Activated CD4-positive, alpha-beta T cell treated with anti-CD3 and anti-CD28 coated beads, Interleukin-2, amount 10 ng/mL, durations not matched to agents 7 days and 5 days (primary cell): Measurements from ENCODE around the gene DKK2. TPM values are rescaled to one million over a fixed set of nuclear protein-coding genes. Genes with fewer than 3 reads are reported as not detected.
"Not testable (repeated sequence)": the region's sequence is repeated elsewhere in the genome, so short reads cannot be mapped to it uniquely, and the experiment has no call there.

ENCODE experiments used
- CTCF ChIA-PET: fragments of 350-600 bp; sonication (Branson Sonifier 250); formaldehyde crosslinking; loops from one replicate; lab custom pipeline; 2021; ENCODE audit warnings: antibody characterized with exemption; lab: Charles Lee
- POLR2A ChIA-PET: fragments of 350-600 bp; sonication (Branson Sonifier 250); formaldehyde crosslinking; loops from one replicate; lab custom pipeline; 2021; ENCODE audit warnings: antibody characterized with exemption; lab: Charles Lee
- DNase-seq: peaks from one replicate; pipeline ENCODE4 v3.0.0-alpha.2; 2020
- H3K27ac Mint-ChIP-seq: one replicate; pipeline ENCODE4 v1.8.0; 2021; ENCODE audit warnings: mild to moderate bottlenecking, moderate library complexity, mixed read lengths
- H3K27me3 Mint-ChIP-seq: one replicate; pipeline ENCODE4 v1.8.0; 2021; ENCODE audit warnings: mixed read lengths
- H3K36me3 Mint-ChIP-seq: one replicate; pipeline ENCODE4 v1.8.0; 2021; ENCODE audit warnings: low read depth, mixed read lengths
- H3K4me1 Mint-ChIP-seq: one replicate; pipeline ENCODE4 v1.8.0; 2021; ENCODE audit warnings: mixed read lengths
- H3K4me3 Mint-ChIP-seq: one replicate; pipeline ENCODE4 v1.8.0; 2021; ENCODE audit warnings: mild to moderate bottlenecking, moderate library complexity, mixed read lengths
- H3K9me3 Mint-ChIP-seq: one replicate; pipeline ENCODE4 v1.8.0; 2021; ENCODE audit warnings: mixed read lengths
- total RNA-seq, 2 experiments: library from RNA; stranded (reverse); gene quantifications; one replicate each; pipeline ENCODE4 v1.2.3, GENCODE V29; 2021

The DKK2 gene
- total RNA-seq, 2 experiments from 2014 or later, result not detected

DNA sequence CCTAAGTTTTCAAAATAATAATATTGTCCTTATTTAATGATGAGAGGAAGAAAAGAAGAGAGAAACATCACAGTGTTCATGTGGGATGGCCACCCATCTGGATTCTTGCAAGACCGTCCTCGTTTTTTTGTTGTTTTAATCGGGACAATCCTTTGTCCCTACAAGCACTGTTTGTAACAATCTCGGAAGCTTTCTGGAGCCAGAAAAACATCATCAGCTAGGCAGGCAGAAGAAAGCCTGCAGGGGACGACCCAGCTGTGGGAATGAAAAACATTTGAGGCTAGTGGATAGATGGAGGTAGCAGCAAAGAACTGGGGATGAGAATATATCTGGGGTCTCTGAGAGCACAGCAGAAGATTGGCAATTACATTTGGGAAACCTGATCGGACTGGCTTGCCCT is 105.6 kb downstream of the DKK2 start:
- POLR2A ChIA-PET, result no interaction called here
- no peaks in the 10 kb centered on the region for H3K9me3 Mint-ChIP-seq
- no peak for DNase-seq

DNA sequence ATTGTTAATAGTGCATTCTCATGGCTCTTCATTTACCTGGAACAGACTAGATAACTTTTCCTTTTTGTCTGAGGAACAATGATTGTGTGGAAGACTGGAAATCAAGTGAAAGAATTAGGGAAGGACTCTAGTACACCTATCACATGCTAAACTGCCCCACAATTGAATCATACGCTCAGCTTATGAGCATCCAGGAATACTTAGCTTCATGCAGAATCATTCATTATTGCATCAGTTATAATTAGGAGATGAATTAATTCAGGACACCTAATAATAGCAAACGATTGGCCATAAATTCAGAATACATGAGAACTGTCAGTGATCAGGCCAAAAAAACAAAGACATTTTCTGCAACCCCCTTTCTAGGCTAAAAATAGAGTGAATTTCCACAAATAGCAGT is 106.9 kb downstream of the DKK2 start:
- H3K27ac Mint-ChIP-seq, result no peak overlapping the region
- no peak overlapping the region for H3K4me3 Mint-ChIP-seq
- no peaks in the 10 kb centered on the region for H3K4me1 Mint-ChIP-seq
- H3K9me3 Mint-ChIP-seq, result no peaks in the 10 kb centered on the region
- no peaks in the 10 kb centered on the region for H3K36me3 Mint-ChIP-seq
- no peak for DNase-seq
- ChIA-PET POLR2A (no interaction called here), CTCF (no interaction called here)
- no peaks in the 10 kb centered on the region for H3K27me3 Mint-ChIP-seq

More for the DNA sequence above, 105.6 kb downstream of the DKK2 start:
- no peak overlapping the region for H3K4me3 Mint-ChIP-seq
- H3K4me1 Mint-ChIP-seq, result no peaks in the 10 kb centered on the region
- no peaks in the 10 kb centered on the region for H3K27me3 Mint-ChIP-seq
- no peaks in the 10 kb centered on the region for H3K36me3 Mint-ChIP-seq
- no peak overlapping the region for H3K27ac Mint-ChIP-seq
- CTCF ChIA-PET, result no interaction called here

DNA sequence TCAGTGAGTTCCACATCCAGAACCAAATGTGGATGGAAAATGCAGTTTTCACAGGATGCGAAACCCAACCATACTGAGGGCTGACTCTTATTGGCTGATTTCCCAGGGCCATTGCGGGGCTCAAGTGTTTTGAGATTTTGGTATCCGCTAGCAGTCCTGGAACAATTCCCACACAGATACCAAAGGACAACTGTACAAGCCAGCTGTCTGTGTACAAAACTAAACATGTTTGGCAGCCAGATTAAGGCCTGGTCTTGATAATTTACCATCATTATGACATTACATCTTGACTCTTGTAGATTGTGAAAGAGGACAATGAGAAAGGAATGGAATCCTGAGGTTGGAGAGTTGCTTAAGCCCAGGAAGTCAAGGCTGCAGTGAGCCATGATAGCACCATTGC is 121.9 kb downstream of the DKK2 start:
- Mint-ChIP-seq H3K4me1 (no peaks in the 10 kb centered on the region), H3K4me3 (no peak overlapping the region), H3K9me3 (no peaks in the 10 kb centered on the region), H3K27ac (no peak overlapping the region), H3K27me3 (no peaks in the 10 kb centered on the region), H3K36me3 (no peaks in the 10 kb centered on the region)
- DNase-seq, result no peak
- ChIA-PET POLR2A (no interaction called here), CTCF (no interaction called here)

DNA sequence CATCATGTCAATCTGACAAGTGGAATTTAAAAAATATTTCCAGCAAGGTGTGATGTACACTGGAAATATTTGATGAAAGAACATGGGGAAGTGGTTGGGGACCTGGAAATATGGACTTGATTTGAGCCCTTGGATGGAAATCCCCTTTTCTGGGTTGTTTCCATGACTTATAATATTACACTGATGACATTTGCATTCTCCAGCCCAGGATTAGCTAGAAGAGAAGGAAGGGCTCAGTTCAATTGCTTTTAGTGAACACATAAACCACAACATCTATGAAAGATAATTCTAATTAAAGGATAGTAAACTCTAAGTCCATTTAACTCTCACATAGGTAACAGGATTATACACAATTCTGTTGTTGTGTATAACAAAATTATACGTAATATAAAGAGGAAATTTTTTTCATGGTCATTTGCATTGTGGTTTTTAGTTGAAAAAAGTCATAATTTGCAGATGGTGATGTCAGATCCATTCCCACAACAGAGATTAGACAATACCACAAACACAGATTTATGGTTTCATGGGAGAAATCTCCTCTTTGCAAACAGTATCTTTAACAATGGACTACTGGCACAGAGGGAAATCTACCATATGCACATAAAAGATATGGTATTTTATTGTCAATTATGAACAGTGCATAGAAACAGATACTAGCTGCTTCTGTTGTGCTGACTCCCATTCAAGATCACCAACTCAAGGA is 126.5 kb downstream of the DKK2 start:
- Mint-ChIP-seq H3K4me3 (no peak overlapping the region), H3K9me3 (peaks cover 2% of the 10 kb centered on the region), H3K27me3 (no peaks in the 10 kb centered on the region), H3K4me1 (no peaks in the 10 kb centered on the region), H3K27ac (no peak overlapping the region), H3K36me3 (no peaks in the 10 kb centered on the region)
- no peak for DNase-seq
- CTCF ChIA-PET, result no interaction called here
- POLR2A ChIA-PET, result no interaction called here

DNA sequence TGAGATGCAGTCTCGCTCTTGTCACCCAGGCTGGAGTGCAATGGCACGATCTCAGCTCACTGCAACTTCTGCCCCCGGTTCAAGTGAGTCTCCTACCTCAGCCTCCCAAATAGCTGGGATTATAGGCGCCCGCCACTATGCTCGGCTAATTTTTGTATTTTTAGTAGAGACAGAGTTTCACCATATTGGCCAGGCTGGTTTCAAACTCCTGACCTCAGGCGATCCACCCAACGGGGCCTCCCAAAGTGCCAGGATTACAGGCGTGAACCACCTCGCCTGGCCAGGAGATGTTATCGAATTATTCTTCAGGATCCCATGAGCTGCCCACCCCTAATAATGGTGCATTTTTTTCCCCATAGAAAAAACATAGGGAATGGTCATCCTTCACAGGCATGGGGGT is 128.1 kb downstream of the DKK2 start:
- H3K4me3 Mint-ChIP-seq, DNase-seq, POLR2A ChIA-PET, H3K27me3 Mint-ChIP-seq, H3K36me3 Mint-ChIP-seq, H3K4me1 Mint-ChIP-seq, H3K27ac Mint-ChIP-seq, H3K9me3 Mint-ChIP-seq: not testable (repeated sequence)
- CTCF ChIA-PET, result interaction anchor here (1.1 kb wide), 1 partner anchor 10 kb away, joined by 4 read pairs; no protein-coding TSS in a partner anchor

DNA sequence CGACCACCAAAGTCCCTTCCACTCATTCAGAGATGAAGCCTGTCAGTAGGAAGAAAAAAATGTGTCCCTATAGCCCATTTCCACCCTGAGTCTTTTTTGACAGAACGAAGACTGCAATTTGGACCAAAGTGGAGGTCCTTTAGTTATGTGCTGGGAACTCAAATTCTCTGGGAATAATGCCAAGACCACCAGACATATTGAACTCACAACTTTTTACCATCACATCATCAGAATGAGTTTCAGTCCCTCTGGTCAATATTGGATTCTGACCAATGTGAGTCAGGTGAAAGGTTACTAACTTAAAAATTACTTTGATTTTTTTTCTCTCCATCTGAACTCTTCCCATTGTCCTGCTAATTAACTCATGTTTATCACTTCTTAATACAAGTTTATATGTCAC is 128.9 kb downstream of the DKK2 start:
- CTCF ChIA-PET, result no interaction called here
- Mint-ChIP-seq H3K36me3 (no peaks in the 10 kb centered on the region), H3K4me1 (no peaks in the 10 kb centered on the region), H3K27ac (no peak overlapping the region), H3K27me3 (no peaks in the 10 kb centered on the region), H3K9me3 (peaks cover 2% of the 10 kb centered on the region), H3K4me3 (no peak overlapping the region)
- DNase-seq, result no peak
- POLR2A ChIA-PET, result no interaction called here

DNA sequence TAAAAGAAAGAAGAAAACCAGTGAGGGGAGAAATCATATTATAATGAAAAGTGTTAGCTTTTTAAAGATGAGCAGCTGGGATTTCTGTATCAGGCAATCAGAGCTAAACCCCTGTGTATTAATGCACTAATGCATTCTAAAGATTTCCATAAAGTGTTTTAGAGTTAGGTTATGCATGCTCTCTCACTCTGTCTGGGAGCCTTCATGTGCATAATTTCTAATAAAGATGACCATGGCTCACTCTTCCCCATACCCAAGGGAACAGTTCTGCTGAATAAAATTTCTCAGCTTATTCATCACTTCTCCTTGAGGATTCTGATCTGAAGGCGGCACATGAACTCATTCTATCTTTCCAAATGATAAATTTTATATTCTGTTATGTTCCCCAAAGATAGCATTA is 129.4 kb downstream of the DKK2 start:
- ChIA-PET POLR2A (no interaction called here), CTCF (no interaction called here)
- DNase-seq, result no peak
- H3K27ac Mint-ChIP-seq, result no peak overlapping the region
- H3K36me3 Mint-ChIP-seq, result no peaks in the 10 kb centered on the region
- no peaks in the 10 kb centered on the region for H3K4me1 Mint-ChIP-seq
- peaks cover 2% of the 10 kb centered on the region for H3K9me3 Mint-ChIP-seq
- no peaks in the 10 kb centered on the region for H3K27me3 Mint-ChIP-seq
- no peak overlapping the region for H3K4me3 Mint-ChIP-seq

DNA sequence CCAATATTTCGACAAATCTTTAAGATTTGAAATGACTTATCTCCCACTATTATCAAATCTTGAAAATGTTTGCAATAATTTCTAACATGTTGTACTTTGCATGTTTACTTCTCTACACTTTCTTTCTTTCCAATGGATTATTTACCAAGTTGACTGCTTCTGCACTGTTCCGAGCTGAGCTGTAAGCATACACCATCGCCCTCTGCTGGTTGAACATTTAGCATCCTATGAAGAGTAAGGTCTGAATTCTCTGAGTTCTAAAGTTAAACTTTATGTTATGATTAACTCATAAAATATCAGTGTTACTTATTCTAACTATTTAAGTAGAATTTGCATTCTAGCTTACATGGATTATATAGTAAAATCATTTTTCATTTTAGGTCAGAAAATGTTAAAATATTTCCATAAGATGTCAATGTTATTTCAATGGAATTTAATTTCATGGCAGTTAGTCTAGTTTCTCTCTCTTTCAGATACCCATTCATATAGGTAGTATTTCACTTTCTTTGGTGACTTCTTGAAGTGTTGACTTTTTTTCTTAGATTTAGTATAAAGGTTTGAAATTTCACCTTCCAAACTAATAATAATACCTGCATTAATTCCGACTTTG is 137.4 kb downstream of the DKK2 start:
- DNase-seq, result peak; percentile 41
- no peaks in the 10 kb centered on the region for H3K9me3 Mint-ChIP-seq
- POLR2A ChIA-PET, result no interaction called here

DNA sequence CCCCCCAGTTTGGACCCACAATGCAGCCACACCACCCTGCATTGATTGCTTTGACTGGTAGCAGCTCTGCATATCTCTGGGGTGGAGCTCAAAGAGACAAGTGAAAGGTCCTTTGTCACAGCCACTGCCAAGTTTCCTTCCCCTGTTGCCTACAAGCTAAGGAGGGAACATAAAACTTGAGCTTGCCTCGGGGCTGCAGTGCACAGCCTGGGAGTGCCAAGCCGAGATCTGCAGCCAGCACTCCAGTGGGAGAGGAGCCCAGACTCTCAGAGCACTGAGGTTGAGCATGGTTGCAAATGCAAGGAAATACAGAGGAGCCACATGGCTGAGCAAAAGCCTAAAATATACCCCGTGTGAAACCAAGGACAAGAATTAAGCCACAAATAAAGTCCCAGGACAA is 142.2 kb downstream of the DKK2 start:
- H3K36me3 Mint-ChIP-seq, result no peaks in the 10 kb centered on the region
- H3K9me3 Mint-ChIP-seq, result no peaks in the 10 kb centered on the region
- POLR2A ChIA-PET, result no interaction called here
- CTCF ChIA-PET, result no interaction called here
- DNase-seq, result no peak
- H3K27ac Mint-ChIP-seq, result no peak overlapping the region
- no peaks in the 10 kb centered on the region for H3K27me3 Mint-ChIP-seq
- H3K4me1 Mint-ChIP-seq, result no peaks in the 10 kb centered on the region
- no peak overlapping the region for H3K4me3 Mint-ChIP-seq

More for the DNA sequence above, 137.4 kb downstream of the DKK2 start:
- CTCF ChIA-PET, result interaction anchor here (0.6 to 0.8 kb wide), 2 partner anchors 10 to 514 kb away, joined by 3 to 4 read pairs; no protein-coding TSS in a partner anchor
- Mint-ChIP-seq H3K27ac (no peak overlapping the region), H3K27me3 (no peaks in the 10 kb centered on the region), H3K4me3 (no peak overlapping the region), H3K4me1 (no peaks in the 10 kb centered on the region), H3K36me3 (no peaks in the 10 kb centered on the region)

DNA sequence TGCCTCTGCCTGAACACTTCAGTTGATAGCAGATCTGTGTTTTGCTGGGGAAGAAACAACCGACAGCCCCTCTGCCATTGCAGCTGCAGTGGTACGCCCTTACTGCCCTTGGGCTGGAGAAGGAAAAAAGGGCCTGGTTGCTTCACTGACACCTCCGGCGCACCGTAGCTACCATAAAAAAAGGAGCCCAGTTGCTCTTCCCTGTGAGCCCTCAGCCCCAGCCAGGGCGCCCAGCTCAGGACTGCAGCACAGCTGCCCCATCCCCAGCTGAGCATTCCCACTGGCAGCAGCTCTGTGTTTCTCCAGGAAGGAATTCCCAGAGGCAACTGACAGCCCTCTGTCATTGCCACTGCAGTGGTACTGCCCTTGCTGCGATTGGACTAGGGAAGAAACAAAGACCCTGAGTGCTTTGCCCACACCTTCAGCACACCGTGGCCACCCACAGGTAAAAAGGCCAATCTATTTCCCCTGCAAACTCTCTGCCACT is 142.7 kb downstream of the DKK2 start:
- no peak for DNase-seq
- no peaks in the 10 kb centered on the region for H3K4me1 Mint-ChIP-seq
- H3K4me3 Mint-ChIP-seq, result no peak overlapping the region
- H3K36me3 Mint-ChIP-seq, result no peaks in the 10 kb centered on the region
- ChIA-PET CTCF (no interaction called here), POLR2A (no interaction called here)
- H3K9me3 Mint-ChIP-seq, result no peaks in the 10 kb centered on the region
- no peaks in the 10 kb centered on the region for H3K27me3 Mint-ChIP-seq
- no peak overlapping the region for H3K27ac Mint-ChIP-seq

DNA sequence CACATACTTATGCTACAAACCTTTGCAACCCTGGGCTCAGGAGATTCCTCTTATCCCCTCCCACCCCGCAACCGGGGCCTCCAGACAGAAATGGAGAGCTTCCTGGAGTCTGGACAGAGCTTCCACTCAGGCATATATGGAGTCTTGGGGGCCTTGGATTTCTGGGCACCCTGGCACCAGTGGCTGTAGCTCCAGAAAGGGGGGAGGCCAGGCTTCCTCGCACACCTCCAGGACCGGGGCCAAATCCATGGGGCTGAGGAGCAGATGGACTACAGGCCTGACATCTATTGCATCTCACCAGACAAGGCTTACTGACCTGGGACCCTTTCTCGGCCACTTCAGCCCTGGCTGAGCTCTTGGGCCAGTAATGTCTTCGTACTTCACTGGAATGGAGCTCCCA is 143.3 kb downstream of the DKK2 start:
- ChIA-PET CTCF (no interaction called here), POLR2A (no interaction called here)
- H3K4me1 Mint-ChIP-seq, result no peaks in the 10 kb centered on the region
- no peaks in the 10 kb centered on the region for H3K9me3 Mint-ChIP-seq
- no peak overlapping the region for H3K27ac Mint-ChIP-seq
- H3K36me3 Mint-ChIP-seq, result no peaks in the 10 kb centered on the region
- no peak for DNase-seq
- H3K27me3 Mint-ChIP-seq, result no peaks in the 10 kb centered on the region
- no peak overlapping the region for H3K4me3 Mint-ChIP-seq

DNA sequence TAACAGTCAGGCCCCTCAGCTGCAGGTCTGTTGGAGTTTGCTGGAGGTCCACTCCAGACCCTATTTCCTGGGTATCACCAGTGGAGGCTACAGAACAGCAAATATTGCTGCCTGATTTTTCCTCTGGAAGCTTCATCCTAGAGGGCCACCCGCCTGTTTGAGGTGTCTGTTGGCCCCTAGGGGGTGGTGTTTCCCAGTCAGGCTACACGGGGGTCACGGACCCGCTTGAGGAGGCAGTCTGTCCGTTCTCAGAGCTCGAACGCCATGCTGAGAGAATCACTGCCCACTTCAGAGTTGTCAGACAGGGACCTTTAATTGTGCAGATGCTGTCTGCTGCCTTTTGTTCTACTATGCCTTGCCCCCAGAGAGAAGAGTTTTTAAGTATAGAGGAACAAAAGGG is 160.8 kb downstream of the DKK2 start:
- POLR2A ChIA-PET, result no interaction called here
- Mint-ChIP-seq H3K4me1 (no peaks in the 10 kb centered on the region), H3K27ac (no peak overlapping the region), H3K9me3 (no peaks in the 10 kb centered on the region), H3K36me3 (no peaks in the 10 kb centered on the region), H3K4me3 (no peak overlapping the region), H3K27me3 (no peaks in the 10 kb centered on the region)
- no peak for DNase-seq
- CTCF ChIA-PET, result no interaction called here
